ENCODE data around the gene WASF3. TPM values are rescaled to one million over a fixed set of nuclear protein-coding genes. Genes with fewer than 3 reads are reported as not detected.

The WASF3 gene
- total RNA-seq, 1 donor = 14.2 TPM

DNA sequence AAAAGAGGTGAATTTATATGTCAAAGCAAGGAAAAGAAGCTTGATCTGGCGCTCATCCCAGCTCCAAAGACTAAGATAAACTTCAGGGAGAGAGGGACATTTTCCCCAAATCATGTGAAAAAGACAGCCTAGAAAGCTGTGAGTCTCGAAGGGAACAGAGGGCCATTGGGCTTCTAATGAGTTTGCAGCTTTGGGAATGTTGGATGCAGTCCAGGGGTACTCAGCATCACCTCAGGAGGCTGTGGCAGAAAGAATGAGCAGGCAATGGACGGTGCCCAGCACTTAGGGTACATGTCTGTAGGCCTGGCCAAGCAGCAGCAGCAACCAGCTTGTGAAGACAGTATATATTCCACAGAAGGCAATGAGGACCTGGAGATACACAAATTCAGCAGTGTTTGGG is 25.7 kb upstream of the WASF3 start:
- no peak for DNase-seq (ENCODE audit: low read depth)
- no peak overlapping the region for H3K4me3 ChIP-seq (ENCODE audit: low read depth, low read length)
- TF ChIP-seq, protein P1, sequence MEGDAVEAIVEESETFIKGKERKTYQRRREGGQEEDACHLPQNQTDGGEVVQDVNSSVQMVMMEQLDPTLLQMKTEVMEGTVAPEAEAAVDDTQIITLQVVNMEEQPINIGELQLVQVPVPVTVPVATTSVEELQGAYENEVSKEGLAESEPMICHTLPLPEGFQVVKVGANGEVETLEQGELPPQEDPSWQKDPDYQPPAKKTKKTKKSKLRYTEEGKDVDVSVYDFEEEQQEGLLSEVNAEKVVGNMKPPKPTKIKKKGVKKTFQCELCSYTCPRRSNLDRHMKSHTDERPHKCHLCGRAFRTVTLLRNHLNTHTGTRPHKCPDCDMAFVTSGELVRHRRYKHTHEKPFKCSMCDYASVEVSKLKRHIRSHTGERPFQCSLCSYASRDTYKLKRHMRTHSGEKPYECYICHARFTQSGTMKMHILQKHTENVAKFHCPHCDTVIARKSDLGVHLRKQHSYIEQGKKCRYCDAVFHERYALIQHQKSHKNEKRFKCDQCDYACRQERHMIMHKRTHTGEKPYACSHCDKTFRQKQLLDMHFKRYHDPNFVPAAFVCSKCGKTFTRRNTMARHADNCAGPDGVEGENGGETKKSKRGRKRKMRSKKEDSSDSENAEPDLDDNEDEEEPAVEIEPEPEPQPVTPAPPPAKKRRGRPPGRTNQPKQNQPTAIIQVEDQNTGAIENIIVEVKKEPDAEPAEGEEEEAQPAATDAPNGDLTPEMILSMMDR (IDR thresholded peaks at IDR 0.05; ENCODE audit: insufficient read depth, low read depth, low read length) = no peak

DNA sequence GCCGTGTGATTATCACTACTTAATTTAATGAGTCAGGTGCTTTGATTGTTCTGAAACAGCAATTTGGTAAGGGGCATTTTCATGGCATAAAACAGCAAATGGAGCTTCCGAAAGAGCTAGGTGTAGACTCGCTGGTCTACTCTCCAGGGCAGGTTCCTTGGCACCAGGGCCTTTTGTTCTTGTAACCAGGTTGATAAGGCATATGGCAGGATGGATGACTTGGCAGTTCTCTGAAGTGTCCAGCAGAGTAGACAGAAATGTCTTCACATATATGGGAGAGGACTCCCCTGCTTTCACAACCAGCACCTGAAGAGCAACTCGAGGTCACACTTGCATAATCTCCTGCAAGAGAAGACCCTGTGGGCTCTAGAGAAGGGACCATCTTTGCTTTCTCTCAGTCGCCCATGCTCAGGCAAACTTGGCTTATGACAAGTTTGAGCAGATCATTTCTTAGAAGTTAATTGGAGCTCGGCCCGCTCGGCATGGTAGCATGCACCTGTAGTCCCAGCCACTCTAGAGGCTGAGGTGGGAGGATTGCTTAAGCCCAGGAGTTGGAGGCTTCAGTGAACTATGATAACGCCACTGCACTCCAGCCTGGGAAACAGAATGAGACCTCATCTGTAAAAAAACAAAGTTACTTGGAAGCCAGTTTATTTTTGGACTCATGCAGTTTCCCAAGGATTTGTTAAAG is 23.3 kb upstream of the WASF3 start:
- TF ChIP-seq, protein P1 (IDR thresholded peaks at IDR 0.05; ENCODE audit: insufficient read depth, low read depth, low read length) = no peak

DNA sequence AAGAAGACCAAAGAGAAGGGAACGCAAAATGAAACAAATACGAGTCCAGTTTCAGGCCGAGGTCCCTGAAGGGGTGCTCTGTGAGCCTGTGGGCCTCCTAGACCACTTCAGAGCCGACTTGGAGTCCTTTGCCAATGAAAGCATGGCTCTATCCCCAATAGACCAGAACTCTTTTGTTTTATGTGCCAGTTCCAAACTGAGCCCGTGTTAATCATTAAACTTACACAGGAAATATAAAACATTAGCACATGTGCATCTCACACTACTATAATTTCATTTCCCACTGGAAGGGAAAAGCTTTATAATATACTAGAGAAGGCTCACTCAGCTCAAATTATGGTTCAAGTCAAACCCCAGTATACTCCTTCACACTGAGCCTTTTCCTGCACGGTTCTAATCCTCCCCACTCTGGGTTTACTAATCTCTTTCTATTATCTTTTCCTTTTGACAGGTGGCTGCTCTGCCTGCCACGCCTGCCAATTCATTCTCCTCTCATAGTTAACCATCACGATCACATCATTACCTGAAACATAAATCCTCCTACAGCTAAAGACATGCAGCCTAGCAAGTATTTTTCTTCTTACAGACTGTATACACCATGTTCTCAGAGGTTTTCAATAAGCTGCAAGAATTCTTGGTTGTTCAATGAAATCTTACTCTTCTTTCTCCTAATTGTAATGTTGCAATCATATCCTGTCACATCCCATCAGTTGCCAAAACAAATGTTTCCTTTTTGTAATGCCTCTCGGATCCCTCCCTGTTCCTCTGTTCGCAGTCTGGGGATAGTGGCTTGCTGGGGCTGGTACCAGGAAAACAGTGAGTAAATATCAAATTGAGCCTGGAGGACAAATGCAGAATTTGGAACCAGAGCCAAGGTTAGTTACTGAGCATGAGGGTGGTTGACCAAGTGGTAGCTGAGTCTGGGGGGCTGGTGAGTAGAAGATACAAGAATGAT is 18.8 kb upstream of the WASF3 start:
- DNase-seq (ENCODE audit: low read depth) = no peak
- no peak overlapping the region for H3K4me3 ChIP-seq (ENCODE audit: low read depth, low read length)
- TF ChIP-seq, protein P1 (IDR thresholded peaks at IDR 0.05; ENCODE audit: insufficient read depth, low read depth, low read length) = no peak

More for the DNA sequence above, 23.3 kb upstream of the WASF3 start:
- H3K4me3 ChIP-seq (ENCODE audit: low read depth, low read length) = no peak overlapping the region
- DNase-seq (ENCODE audit: low read depth) = no peak

DNA sequence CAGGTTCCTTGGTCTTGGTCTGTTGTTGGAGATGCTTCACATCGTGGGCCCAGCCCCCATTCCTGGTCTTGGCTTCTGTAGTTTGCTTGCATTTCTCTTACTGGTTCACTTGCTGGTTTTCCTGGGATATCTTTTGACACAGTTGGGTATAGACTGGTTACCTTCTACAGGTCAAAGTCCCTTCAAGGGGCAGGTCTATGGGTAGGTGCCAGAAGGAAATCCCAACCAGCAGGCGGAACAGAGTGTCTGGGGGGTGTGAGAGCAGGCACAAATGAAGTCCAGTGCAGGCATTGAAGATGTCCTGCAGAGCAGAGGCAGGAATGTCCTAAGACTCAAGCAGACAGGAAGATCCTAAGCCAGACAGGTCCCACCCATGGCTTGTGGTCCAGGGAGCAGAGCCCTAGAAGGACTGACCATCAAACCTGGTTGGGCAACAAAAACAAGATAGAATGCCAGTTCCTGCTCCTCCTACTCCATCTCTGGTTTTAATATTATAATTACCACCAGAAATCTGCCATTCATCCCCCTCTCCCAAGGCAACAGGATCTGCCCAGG is 17.7 kb upstream of the WASF3 start:
- no peak for DNase-seq (ENCODE audit: low read depth)
- TF ChIP-seq, protein P1 (IDR thresholded peaks at IDR 0.05; ENCODE audit: insufficient read depth, low read depth, low read length) = no peak
- H3K4me3 ChIP-seq (ENCODE audit: low read depth, low read length) = no peak overlapping the region

DNA sequence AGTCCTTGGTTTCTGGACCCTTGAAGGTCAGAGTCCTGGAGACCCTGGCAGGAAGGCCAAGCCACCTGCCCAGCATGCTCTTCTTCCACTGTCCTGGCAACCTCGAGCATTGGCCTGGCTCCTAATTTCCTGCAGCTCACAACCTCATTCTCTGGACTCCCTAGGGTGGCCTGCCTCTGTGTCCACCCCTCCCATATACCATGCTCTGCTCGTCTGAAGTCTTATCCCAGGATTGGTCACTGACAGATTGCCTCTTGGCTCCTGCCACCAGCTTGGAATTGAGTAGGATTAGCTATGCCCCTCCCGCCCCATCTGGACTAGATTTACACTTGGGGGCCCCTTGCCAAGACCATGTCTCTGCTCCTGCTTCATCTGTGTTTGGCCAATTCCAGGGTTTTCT is 17.1 kb upstream of the WASF3 start:
- no peak for DNase-seq (ENCODE audit: low read depth)
- H3K4me3 ChIP-seq (ENCODE audit: low read depth, low read length) = no peak overlapping the region
- TF ChIP-seq, protein P1 (IDR thresholded peaks at IDR 0.05; ENCODE audit: insufficient read depth, low read depth, low read length) = no peak

DNA sequence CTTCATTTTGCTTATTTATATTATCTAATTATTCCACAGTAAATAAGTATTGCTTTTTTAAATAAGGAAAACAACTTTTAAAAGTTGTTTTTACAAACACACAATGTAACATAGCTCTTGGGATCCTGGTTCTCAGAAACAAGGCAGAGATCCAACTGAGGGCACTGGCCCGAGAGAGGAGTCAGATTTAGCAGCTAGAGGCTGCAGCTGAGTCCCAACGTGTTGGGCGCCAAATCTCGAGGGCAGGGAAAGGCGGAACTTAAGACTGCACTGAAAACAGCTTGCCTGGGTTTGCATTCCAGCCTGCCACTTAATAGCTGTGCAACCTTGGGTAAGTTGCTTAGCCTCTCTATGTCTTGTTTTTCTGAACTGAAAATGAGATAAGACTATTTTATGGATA is 16.4 kb upstream of the WASF3 start:
- TF ChIP-seq, protein P1 (IDR thresholded peaks at IDR 0.05; ENCODE audit: insufficient read depth, low read depth, low read length) = no peak
- H3K4me3 ChIP-seq (ENCODE audit: low read depth, low read length) = no peak overlapping the region
- DNase-seq (ENCODE audit: low read depth) = no peak

Measured in fibroblast of villous mesenchyme (primary cell).